Aorta (tissue), 4 donors: Measurements from ENCODE around the gene AMMECR1. TPM values are rescaled to one million over a fixed set of nuclear protein-coding genes. Genes with fewer than 3 reads are reported as not detected.

ENCODE experiments used
- polyA plus RNA-seq, 2 donors: library from polyadenylated mRNA; stranded (reverse); fragments of 200-250 nt; gene quantifications; one replicate each; pipeline ENCODE4 v1.2.3, GENCODE V29; 2013
- total RNA-seq, 2 donors: library from RNA; stranded (reverse); fragmentation: NEBNext Ultra II Directional; extraction: Animal tissue kit (Norgen Biotek cat#: 25700); gene quantifications; one replicate each; pipeline ENCODE4 v1.2.1, GENCODE V29; 2021
- donor health status: healthy with polysubstance abuse.
- donor health status: Bipolar disorder and iron deficiency.
- donor health status: DM: no; HTN: no; CAD: no.
- donor health status: DM: yes; HTN: yes; CAD: no.

AMMECR1 gene
- total and polyA plus RNA-seq, 4 donors: 0.92 to 4.0 (median 2.3) TPM

Other genes with a start within 250 kb of the AMMECR1 start
- gene RTL9, start 40.8 kb upstream of the AMMECR1 start, total RNA-seq: under 1 TPM; 0.09 to 0.26 TPM
- not detected for gene RTL9, start 40.8 kb upstream of the AMMECR1 start, polyA plus RNA-seq